Tibial artery (tissue), 4 donors: ENCODE measurements around the gene ANTXR2.
"Not testable (repeated sequence)": the region's sequence is repeated elsewhere in the genome, so short reads cannot be mapped to it uniquely, and the experiment has no call there.

Experiments
- DNase-seq, 2 donors: peaks; one replicate each; pipeline ENCODE4 v3.0.0-alpha.2; 2019
- H3K27ac ChIP-seq, 2 donors: fragments of 200-600 bp; sonication (generic) in 1 of 2; 1 replicate in 1 of 2; 2 replicates in 1 of 2; pipeline ENCODE4 v1.5.1; 2018 to 2019; ENCODE audit warnings: mild to moderate bottlenecking in 1 of 2
- H3K27me3 ChIP-seq, 2 donors: fragments of 200-600 bp; sonication (generic) in 1 of 2; one replicate each; pipeline versions ENCODE4 v1.5.1 to v1.6.0; 2016 to 2019
- H3K36me3 ChIP-seq, 3 donors: fragments of 200-600 bp; sonication (generic) in 2 of 3; one replicate each; pipeline ENCODE4 v1.5.1; 2016 to 2019; ENCODE audit warnings: mild to moderate bottlenecking in 2 of 3
- H3K4me1 ChIP-seq, 4 donors: fragments of 200-600 bp; sonication (generic) in 2 of 4; 1 replicate in 3 of 4; 2 replicates in 1 of 4; pipeline ENCODE4 v1.5.1; 2016 to 2019
- H3K4me3 ChIP-seq, 2 donors: fragments of 200-600 bp; sonication (generic) in 1 of 2; 1 replicate in 1 of 2; 2 replicates in 1 of 2; pipeline ENCODE4 v1.5.1; 2018 to 2019; ENCODE audit warnings: mild to moderate bottlenecking in 2 of 2
- H3K9me3 ChIP-seq, 3 donors: fragments of 200-600 bp; sonication (generic) in 1 of 3; one replicate each; pipeline ENCODE4 v1.5.1; 2016 to 2019
- intact Hi-C: fragments of 100-400 bp; cut with DNase I; formaldehyde crosslinking; loops from one replicate; pipeline ENCODE4 v1.15.0; 2023; ENCODE audit warnings: low total_unique reads
- TF ChIP-seq, protein P1 (sequence below), 2 experiments: fragments of 200-600 bp in 1 of 2; fragments of 450-650 bp in 1 of 2; IDR thresholded peaks; one replicate each; pipeline ENCODE4 v1.5.1; 2017 to 2019; ENCODE audit warnings: antibody characterized with exemption in 2 of 2, mild to moderate bottlenecking in 1 of 2, moderate library complexity in 1 of 2

Gene ANTXR2

DNA sequence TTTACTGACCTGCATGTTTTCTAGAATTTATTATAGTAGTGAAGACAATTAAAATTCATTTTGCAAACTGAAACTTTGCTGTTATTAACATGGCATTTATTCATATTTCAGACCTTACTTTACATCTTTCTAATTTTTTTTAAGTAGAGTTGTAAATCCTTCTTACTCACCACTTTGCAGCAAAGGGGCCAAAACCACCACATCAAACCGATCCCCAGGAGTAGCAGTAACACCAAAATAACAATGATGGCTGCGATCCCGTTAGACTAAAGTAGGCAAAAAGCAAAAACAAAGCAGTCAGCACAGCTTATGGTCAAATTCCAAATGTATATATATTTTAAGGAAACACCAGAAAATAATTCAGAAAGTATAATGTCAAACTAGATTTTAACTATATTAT is 64.7 kb downstream of the ANTXR2 start:
- peaks cover 0 to 16% (median 0%) of the 10 kb centered on the region in 4 donors for H3K4me1 ChIP-seq
- no peak overlapping the region for H3K4me3 ChIP-seq
- peaks cover 0 to 7% (median 6%) of the 10 kb centered on the region in 3 donors for H3K9me3 ChIP-seq
- intact Hi-C loops = no loop called here
- peaks cover 12 to 24% (median 23%) of the 10 kb centered on the region in 3 donors for H3K36me3 ChIP-seq
- H3K27me3 ChIP-seq = no peaks in the 10 kb centered on the region
- DNase-seq = no peak
- H3K27ac ChIP-seq = no peak overlapping the region
- TF ChIP-seq, protein P1, sequence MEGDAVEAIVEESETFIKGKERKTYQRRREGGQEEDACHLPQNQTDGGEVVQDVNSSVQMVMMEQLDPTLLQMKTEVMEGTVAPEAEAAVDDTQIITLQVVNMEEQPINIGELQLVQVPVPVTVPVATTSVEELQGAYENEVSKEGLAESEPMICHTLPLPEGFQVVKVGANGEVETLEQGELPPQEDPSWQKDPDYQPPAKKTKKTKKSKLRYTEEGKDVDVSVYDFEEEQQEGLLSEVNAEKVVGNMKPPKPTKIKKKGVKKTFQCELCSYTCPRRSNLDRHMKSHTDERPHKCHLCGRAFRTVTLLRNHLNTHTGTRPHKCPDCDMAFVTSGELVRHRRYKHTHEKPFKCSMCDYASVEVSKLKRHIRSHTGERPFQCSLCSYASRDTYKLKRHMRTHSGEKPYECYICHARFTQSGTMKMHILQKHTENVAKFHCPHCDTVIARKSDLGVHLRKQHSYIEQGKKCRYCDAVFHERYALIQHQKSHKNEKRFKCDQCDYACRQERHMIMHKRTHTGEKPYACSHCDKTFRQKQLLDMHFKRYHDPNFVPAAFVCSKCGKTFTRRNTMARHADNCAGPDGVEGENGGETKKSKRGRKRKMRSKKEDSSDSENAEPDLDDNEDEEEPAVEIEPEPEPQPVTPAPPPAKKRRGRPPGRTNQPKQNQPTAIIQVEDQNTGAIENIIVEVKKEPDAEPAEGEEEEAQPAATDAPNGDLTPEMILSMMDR (IDR thresholded peaks at IDR 0.05) = no peak

DNA sequence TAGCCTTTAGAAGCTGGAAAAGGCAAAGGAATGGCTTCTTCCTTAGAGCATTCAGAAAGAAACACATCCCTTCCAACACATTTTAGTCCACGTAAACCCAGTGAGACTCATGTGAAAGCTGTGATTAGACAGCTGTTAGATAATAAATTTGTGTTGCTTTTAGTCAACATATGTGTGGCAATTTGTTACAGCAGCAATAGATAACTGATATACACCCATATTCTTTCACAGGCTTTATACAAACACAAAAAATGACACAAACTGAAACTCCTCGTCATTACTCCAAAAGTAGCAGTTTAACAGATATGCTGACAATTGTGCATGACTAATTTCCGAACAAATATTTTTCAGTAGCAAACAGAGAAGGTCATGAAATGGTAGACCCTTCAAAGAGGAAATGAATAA is 65.3 kb downstream of the ANTXR2 start:
- TF ChIP-seq, protein P1 (IDR thresholded peaks at IDR 0.05) = no peak
- Histone ChIP-seq H3K9me3 (peaks cover 0 to 7% (median 6%) of the 10 kb centered on the region in 3 donors), H3K4me3 (no peak overlapping the region), H3K27ac (no peak overlapping the region), H3K4me1 (peaks cover 0 to 16% (median 0%) of the 10 kb centered on the region in 4 donors), H3K27me3 (no peaks in the 10 kb centered on the region), H3K36me3 (peaks cover 15 to 24% (median 23%) of the 10 kb centered on the region in 3 donors)
- DNase-seq = no peak
- intact Hi-C loops = no loop called here

GRCh38 chr4:80006935-80007744 is 65.9 kb downstream of the ANTXR2 start:
- Histone ChIP-seq H3K9me3 (peaks cover 0 to 7% (median 6%) of the 10 kb centered on the region in 3 donors), H3K4me1 (peaks cover 0 to 12% (median 0%) of the 10 kb centered on the region in 4 donors), H3K36me3 (peaks cover 15 to 24% (median 23%) of the 10 kb centered on the region in 3 donors), H3K4me3 (no peak overlapping the region), H3K27ac (no peak overlapping the region), H3K27me3 (no peaks in the 10 kb centered on the region)
- TF ChIP-seq, protein P1 (IDR thresholded peaks at IDR 0.05) = no peak
- intact Hi-C loops = no loop called here
- DNase-seq = peak in 1 of 2 donors; percentile 22

- peaks cover 0 to 3% (median 0%) of the 10 kb centered on the region in 4 donors for H3K4me1 ChIP-seq
- H3K9me3 ChIP-seq = peaks cover 0 to 7% (median 6%) of the 10 kb centered on the region in 3 donors
- no peak overlapping the region for H3K4me3 ChIP-seq
- H3K36me3 ChIP-seq = peaks cover 15 to 24% (median 23%) of the 10 kb centered on the region in 3 donors
- DNase-seq = no peak
- no peak overlapping the region for H3K27ac ChIP-seq
- H3K27me3 ChIP-seq = no peaks in the 10 kb centered on the region
- intact Hi-C loops = no loop called here
- TF ChIP-seq, protein P1 (IDR thresholded peaks at IDR 0.05) = no peak
Measured at GRCh38 chr4:80005863-80006262, 67.2 kb downstream of the ANTXR2 start.

DNA sequence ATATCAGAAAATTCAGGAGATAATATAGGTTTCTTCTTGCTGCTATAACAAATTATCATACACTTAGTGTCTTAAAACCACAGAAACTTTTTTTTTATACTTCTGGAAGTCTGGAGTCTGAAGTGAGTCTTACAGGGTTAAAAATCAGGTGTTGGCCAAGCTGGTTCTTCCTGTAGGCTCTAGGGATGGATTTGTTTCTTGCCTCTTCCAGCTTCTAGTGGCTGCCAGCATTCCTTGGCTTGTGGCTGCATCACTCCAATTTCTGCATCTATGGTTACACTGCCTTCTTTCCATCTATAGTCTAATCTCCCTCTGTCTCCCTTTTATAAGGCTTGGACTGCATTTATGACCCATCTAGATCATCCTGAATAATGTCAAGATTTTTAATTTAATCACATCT is 68.7 kb downstream of the ANTXR2 start:
- Histone ChIP-seq H3K27me3 (no peaks in the 10 kb centered on the region), H3K4me1 (peaks cover 0 to 3% (median 0%) of the 10 kb centered on the region in 4 donors), H3K4me3 (no peak overlapping the region), H3K9me3 (peaks cover 0 to 7% (median 6%) of the 10 kb centered on the region in 3 donors), H3K36me3 (peaks cover 12 to 24% (median 23%) of the 10 kb centered on the region in 3 donors), H3K27ac (no peak overlapping the region)
- TF ChIP-seq, protein P1 (IDR thresholded peaks at IDR 0.05) = no peak
- no peak for DNase-seq
- intact Hi-C loops = no loop called here

DNA sequence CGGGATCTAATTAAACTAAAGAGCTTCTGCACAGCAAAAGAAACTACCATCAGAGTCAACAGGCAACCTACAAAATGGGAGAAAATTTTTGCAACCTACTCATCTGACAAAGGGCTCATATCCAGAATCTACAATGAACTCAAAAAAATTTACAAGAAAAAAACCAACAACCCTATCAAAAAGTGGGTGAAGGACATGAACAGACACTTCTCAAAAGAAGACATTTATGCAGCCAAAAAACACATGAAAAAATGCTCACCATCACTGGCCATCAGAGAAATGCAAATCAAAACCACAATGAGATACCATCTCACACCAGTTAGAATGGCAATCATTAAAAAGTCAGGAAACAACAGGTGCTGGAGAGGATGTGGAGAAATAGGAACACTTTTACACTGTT is 70.5 kb downstream of the ANTXR2 start:
- H3K4me1 ChIP-seq, DNase-seq, H3K27ac ChIP-seq, H3K27me3 ChIP-seq, H3K4me3 ChIP-seq, H3K9me3 ChIP-seq, intact Hi-C loops: not testable (repeated sequence)
- peaks cover 12 to 21% (median 17%) of the 10 kb centered on the region in 3 donors for H3K36me3 ChIP-seq

- H3K36me3 ChIP-seq, H3K9me3 ChIP-seq, DNase-seq, H3K27ac ChIP-seq, H3K27me3 ChIP-seq, H3K4me1 ChIP-seq, H3K4me3 ChIP-seq, intact Hi-C loops: not testable (repeated sequence)
Measured at GRCh38 chr4:79999048-79999447, 74.0 kb downstream of the ANTXR2 start.
